Fibroblast of lung (primary cell): ENCODE measurements around the gene KRTAP5-7. TPM values are rescaled to one million over a fixed set of nuclear protein-coding genes. Genes with fewer than 3 reads are reported as not detected.
"Not testable (repeated sequence)": the region's sequence is repeated elsewhere in the genome, so short reads cannot be mapped to it uniquely, and the experiment has no call there.

Experiments
- DNase-seq, 2 donors: peaks; one replicate each; pipeline versions ENCODE4 v3.0.0 to v3.0.0-alpha.2; 2010; ENCODE audit warnings: low read depth in 2 of 2
- H2AFZ ChIP-seq: 2 replicates; pipeline ENCODE4 v1.5.1; 2012; ENCODE audit warnings: low read length, control low read depth, inconsistent platforms
- H3K27ac ChIP-seq: 2 replicates; pipeline ENCODE4 v1.5.1; 2011; ENCODE audit warnings: low read length, control low read depth; ENCODE audit not compliant: insufficient read depth
- H3K27me3 ChIP-seq: 2 replicates; pipeline ENCODE4 v1.5.1; 2011; ENCODE audit warnings: mild to moderate bottlenecking, low read length; ENCODE audit not compliant: control insufficient read depth, insufficient read depth
- H3K36me3 ChIP-seq: 2 replicates; pipeline ENCODE4 v1.5.1; 2011; ENCODE audit warnings: low read length; ENCODE audit not compliant: control insufficient read depth, insufficient read depth
- H3K4me1 ChIP-seq: 2 replicates; pipeline ENCODE4 v1.5.1; 2011; ENCODE audit warnings: low read length; ENCODE audit not compliant: control insufficient read depth, insufficient read depth; ENCODE audit errors: extremely low read depth
- H3K4me2 ChIP-seq: 2 replicates; pipeline ENCODE4 v1.5.1; 2011; ENCODE audit warnings: low read length, control low read depth; ENCODE audit not compliant: insufficient read depth; ENCODE audit errors: extremely low read depth
- H3K4me3 ChIP-seq, 4 experiments: fragments of 200-600 bp in 1 of 4; sonication (generic) in 1 of 4; replicated peaks in 1 of 4; 2 replicates each; pipeline ENCODE4 v1.5.1; 2011 to 2016; ENCODE audit warnings: low read length in 4 of 4, low read depth in 3 of 4, mild to moderate bottlenecking in 3 of 4, control low read depth in 2 of 4, inconsistent platforms in 1 of 4, mixed read lengths in 1 of 4; ENCODE audit not compliant: insufficient read depth in 1 of 4; ENCODE audit errors: control extremely low read depth in 1 of 4
- H3K79me2 ChIP-seq: 2 replicates; pipeline ENCODE4 v1.5.1; 2012; ENCODE audit warnings: mild to moderate bottlenecking, low read length, inconsistent platforms; ENCODE audit not compliant: control insufficient read depth, insufficient read depth
- H3K9ac ChIP-seq: 2 replicates; pipeline ENCODE4 v1.5.1; 2011; ENCODE audit warnings: mild to moderate bottlenecking, low read length, control low read depth; ENCODE audit not compliant: insufficient read depth
- H3K9me3 ChIP-seq: 2 replicates; pipeline ENCODE4 v1.5.1; 2012; ENCODE audit warnings: low read depth, low read length; ENCODE audit not compliant: control insufficient read depth, insufficient read depth
- H4K20me1 ChIP-seq: 2 replicates; pipeline ENCODE4 v1.5.1; 2011; ENCODE audit warnings: low read length; ENCODE audit not compliant: control insufficient read depth, insufficient read depth; ENCODE audit errors: extremely low read depth
- EZH2 ChIP-seq: IDR thresholded peaks from 2 replicates; pipeline ENCODE4 v1.5.1; 2012; ENCODE audit warnings: low read length, control low read depth, mild to moderate bottlenecking; ENCODE audit errors: missing control alignments
- polyA plus RNA-seq, 2 donors: library from polyadenylated mRNA; depleted of rRNA in 1 of 2; stranded (reverse) in 1 of 2; unstranded in 1 of 2; fragments of >200 nt; gene quantifications; 2 replicates each; pipeline ENCODE4 v1.2.1, GENCODE V29; 2011 to 2012; ENCODE audit warnings: missing spikeins in 1 of 2
- total RNA-seq: library from RNA; depleted of rRNA; stranded (reverse); fragments of >200 nt; gene quantifications from 2 replicates; pipeline ENCODE4 v1.2.1, GENCODE V29; 2014
- TF ChIP-seq, protein P1 (sequence below), 2 donors: IDR thresholded peaks in 1 of 2; conservative IDR thresholded peaks in 1 of 2; 1 replicate in 1 of 2; 2 replicates in 1 of 2; pipeline ENCODE4 v1.5.1; 2011 to 2012; ENCODE audit warnings: low read length in 2 of 2, control low read depth in 1 of 2, inconsistent platforms in 1 of 2, low read depth in 1 of 2, mild to moderate bottlenecking in 1 of 2

The KRTAP5-7 gene
- total and polyA plus RNA-seq, 2 donors (not counting 1 experiment from before 2014, with no cell fraction given) = 0.17 TPM; not detected in 1

DNA sequence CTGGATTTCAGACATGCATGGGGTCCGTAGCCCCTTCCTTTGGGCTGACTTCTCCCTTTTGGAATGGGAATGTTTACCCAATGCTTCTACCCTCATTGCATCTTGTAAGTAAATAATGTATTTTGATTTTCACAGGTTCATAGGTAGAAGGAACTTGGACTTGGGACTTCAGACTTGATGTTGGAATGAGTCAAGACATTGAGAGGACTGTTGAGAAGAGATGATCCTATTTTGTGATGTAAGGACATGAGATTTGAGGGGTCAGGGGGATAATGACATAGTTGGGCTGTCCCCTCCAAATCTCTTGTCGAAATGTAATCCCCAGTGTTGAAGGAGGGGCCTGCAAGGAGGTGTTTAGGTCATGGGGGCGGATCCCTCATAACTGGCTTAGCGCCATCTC, 37.4 kb downstream of the KRTAP5-7 start:
- DNase-seq = no peak
- no peaks in the 10 kb centered on the region for H3K4me1 ChIP-seq
- H3K27me3 ChIP-seq = no peaks in the 10 kb centered on the region
- H3K9ac ChIP-seq = no peak overlapping the region
- no peaks in the 10 kb centered on the region for H3K79me2 ChIP-seq
- no peak for TF ChIP-seq EZH2
- TF ChIP-seq, protein P1, sequence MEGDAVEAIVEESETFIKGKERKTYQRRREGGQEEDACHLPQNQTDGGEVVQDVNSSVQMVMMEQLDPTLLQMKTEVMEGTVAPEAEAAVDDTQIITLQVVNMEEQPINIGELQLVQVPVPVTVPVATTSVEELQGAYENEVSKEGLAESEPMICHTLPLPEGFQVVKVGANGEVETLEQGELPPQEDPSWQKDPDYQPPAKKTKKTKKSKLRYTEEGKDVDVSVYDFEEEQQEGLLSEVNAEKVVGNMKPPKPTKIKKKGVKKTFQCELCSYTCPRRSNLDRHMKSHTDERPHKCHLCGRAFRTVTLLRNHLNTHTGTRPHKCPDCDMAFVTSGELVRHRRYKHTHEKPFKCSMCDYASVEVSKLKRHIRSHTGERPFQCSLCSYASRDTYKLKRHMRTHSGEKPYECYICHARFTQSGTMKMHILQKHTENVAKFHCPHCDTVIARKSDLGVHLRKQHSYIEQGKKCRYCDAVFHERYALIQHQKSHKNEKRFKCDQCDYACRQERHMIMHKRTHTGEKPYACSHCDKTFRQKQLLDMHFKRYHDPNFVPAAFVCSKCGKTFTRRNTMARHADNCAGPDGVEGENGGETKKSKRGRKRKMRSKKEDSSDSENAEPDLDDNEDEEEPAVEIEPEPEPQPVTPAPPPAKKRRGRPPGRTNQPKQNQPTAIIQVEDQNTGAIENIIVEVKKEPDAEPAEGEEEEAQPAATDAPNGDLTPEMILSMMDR (conservative IDR thresholded peaks at IDR 0.05 in 1 of 2, IDR thresholded peaks at IDR 0.05 in 1 of 2; ENCODE audit: low read depth in 1 of 2, low read length in 2 of 2) = no peak
- H2AFZ ChIP-seq = no peak overlapping the region
- H3K27ac ChIP-seq = no peak overlapping the region
- no peak overlapping the region for H3K4me2 ChIP-seq
- no peaks in the 10 kb centered on the region for H3K36me3 ChIP-seq
- no peaks in the 10 kb centered on the region for H4K20me1 ChIP-seq
- no peak overlapping the region for H3K4me3 ChIP-seq
- H3K9me3 ChIP-seq = no peaks in the 10 kb centered on the region

DNA sequence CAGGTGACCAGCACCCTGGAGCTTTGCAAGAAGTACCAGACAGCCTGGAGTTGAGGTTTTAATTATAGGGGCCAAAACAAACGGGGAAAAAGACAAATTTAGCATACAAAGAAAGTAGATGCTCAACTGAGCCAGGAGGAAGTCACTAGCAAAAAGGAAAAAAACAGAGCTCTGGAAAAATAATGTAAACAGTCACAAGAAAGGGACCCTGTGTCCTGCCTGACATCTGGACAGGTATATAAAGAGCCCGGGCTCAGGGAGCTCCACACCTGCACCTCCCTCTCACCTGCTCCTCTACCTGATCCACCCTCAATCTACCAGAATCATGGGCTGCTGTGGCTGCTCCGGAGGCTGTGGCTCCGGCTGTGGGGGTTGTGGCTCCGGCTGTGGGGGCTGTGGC, 38.2 kb downstream of the KRTAP5-7 start, which contains the start of gene KRTAP5-10:
KRTAP5-10 (plus strand) TSS at position 301 of the 400 bp plus-strand sequence; CDS start at position 326, 25 bp downstream.
- no peak for TF ChIP-seq EZH2
- TF ChIP-seq, protein P1 (conservative IDR thresholded peaks at IDR 0.05 in 1 of 2, IDR thresholded peaks at IDR 0.05 in 1 of 2; ENCODE audit: low read depth in 1 of 2, low read length in 2 of 2) = no peak
- H3K9ac ChIP-seq = no peak within 1 kb of the TSS
- no peaks in the 10 kb centered on the region for H3K4me1 ChIP-seq
- H4K20me1 ChIP-seq = no peaks in the 10 kb centered on the region
- H3K4me3 ChIP-seq = no peak within 1 kb of the TSS
- no peak within 1 kb of the TSS for H3K27ac ChIP-seq
- H3K36me3 ChIP-seq = no peaks in the 10 kb centered on the region
- no peaks in the 10 kb centered on the region for H3K9me3 ChIP-seq
- no peaks in the 10 kb centered on the region for H3K27me3 ChIP-seq
- H2AFZ ChIP-seq = no peak within 1 kb of the TSS
- DNase-seq = no peak
- no peak within 1 kb of the TSS for H3K4me2 ChIP-seq
- H3K79me2 ChIP-seq = no peaks in the 10 kb centered on the region

DNA sequence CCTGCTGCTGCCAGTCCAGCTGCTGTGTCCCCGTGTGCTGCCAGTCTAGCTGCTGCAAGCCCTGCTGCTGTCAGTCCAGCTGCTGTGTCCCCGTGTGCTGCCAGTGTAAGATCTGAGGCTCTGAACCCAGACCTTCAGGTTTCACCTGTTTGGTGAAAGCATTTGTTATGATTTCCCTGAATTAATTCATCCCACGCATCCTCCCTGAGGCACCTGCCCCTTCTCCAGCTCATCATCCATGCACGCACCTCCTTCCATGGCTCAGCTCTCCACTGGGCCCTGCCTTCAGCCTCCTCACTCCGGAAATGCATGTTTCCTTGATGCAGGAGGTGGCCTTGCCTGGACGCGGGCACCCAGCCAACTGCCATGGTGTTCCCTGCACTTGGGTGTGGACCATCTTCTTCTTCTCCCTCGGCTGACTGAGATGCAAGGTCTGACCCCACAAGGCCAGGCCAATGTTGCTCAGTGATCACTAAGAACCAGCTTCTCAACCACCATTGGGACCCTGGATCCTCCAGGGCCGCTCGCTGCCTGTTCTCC, 39.1 kb downstream of the KRTAP5-7 start:
- no peak overlapping the region for H3K4me2 ChIP-seq
- no peaks in the 10 kb centered on the region for H3K27me3 ChIP-seq
- H3K79me2 ChIP-seq = no peaks in the 10 kb centered on the region
- H3K9me3 ChIP-seq = no peaks in the 10 kb centered on the region
- no peaks in the 10 kb centered on the region for H4K20me1 ChIP-seq
- no peak overlapping the region for H3K27ac ChIP-seq
- H3K36me3 ChIP-seq = no peaks in the 10 kb centered on the region
- TF ChIP-seq, protein P1 (conservative IDR thresholded peaks at IDR 0.05 in 1 of 2, IDR thresholded peaks at IDR 0.05 in 1 of 2; ENCODE audit: low read depth in 1 of 2, low read length in 2 of 2) = no peak
- TF ChIP-seq EZH2 = no peak
- no peak for DNase-seq
- no peaks in the 10 kb centered on the region for H3K4me1 ChIP-seq
- H3K9ac ChIP-seq = no peak overlapping the region
- no peak overlapping the region for H2AFZ ChIP-seq
- H3K4me3 ChIP-seq = no peak overlapping the region

DNA sequence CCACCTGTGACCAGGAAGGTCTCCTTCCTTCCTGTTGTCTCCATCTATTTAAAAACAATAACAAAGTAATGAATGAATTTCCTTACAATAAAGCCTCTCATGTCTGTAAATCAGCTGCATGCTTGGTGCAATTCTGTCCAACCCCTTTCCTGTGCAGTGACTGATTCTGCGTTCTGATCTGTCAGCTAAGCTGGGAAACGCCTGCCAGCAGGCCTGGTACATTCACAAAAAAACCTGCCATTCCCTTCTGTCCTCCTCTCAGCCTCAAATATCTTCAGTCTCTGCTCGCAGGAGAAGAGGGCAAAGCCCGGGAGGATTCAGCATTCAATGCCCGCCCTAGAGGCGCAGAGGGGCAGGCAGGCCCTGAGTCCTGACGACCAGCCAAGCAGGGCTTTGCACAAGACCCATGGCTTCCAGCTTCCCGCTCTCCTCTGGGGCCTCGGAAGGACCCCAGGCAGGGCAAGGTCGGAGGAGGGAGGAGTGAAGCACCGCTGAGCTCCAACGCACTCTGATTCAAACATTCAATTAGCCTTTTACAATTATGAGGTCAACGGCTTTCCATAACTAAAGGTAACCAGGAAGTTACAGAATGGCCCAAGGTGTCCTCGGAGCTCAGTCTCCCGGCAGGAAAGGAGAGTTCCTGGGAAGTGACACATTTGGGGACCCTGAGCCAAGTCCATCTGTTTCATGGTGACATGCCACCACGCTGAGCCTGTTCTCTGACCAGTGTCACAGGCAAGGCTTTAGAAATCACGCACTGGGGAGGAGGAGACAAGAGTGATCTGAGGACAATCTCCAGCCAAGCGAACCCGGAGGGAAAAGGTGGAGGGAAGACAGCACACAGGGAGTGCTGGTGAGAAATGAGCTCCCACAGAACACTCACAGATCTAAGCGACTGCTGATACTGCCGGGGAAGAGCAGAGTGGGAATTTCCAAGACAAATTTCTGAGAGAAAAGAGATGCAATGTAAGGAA, 39.8 kb downstream of the KRTAP5-7 start:
- not testable (repeated sequence) for H3K9ac ChIP-seq, H3K79me2 ChIP-seq, H3K4me1 ChIP-seq, H2AFZ ChIP-seq, H3K4me3 ChIP-seq, H3K4me2 ChIP-seq, H3K27me3 ChIP-seq, H3K9me3 ChIP-seq, DNase-seq, H3K36me3 ChIP-seq, H3K27ac ChIP-seq, H4K20me1 ChIP-seq
